AG04450 (cell line): Measurements from ENCODE around the gene TMEM250. TPM values are rescaled to one million over a fixed set of nuclear protein-coding genes. Genes with fewer than 3 reads are reported as not detected.

Source experiments
- CTCF ChIA-PET: fragments of 300-600, 350-600 bp; formaldehyde crosslinking; extraction: SDS; loops from one replicate; lab custom pipeline; 2022; ENCODE audit warnings: antibody characterized with exemption, inconsistent platforms; lab: Charles Lee
- POLR2A ChIA-PET: fragments of 350-600 bp; formaldehyde crosslinking; extraction: SDS; loops from one replicate; lab custom pipeline; 2021; ENCODE audit warnings: antibody characterized with exemption, inconsistent platforms; lab: Yijun Ruan, JAX
- DNase-seq: peaks from one replicate; pipeline ENCODE4 v3.0.0-alpha.2; 2011; ENCODE audit warnings: low read depth, low spot score
- H3K27ac ChIP-seq: one replicate; pipeline ENCODE4 v1.5.1; 2012; ENCODE audit warnings: low read depth, low read length, control low read depth
- H3K27me3 ChIP-seq: one replicate; pipeline ENCODE4 v1.6.0; 2012; ENCODE audit warnings: low read length; ENCODE audit not compliant: control insufficient read depth, insufficient read depth
- H3K4me3 ChIP-seq: 2 replicates; pipeline ENCODE4 v1.5.1; 2011; ENCODE audit warnings: mild to moderate bottlenecking, low read depth, low read length, control low read depth
- H3K9me3 ChIP-seq: 2 replicates; pipeline ENCODE4 v1.5.1; 2012; ENCODE audit warnings: low read length; ENCODE audit not compliant: control insufficient read depth, insufficient read depth
- CTCF ChIP-seq: IDR thresholded peaks from 2 replicates; pipeline ENCODE4 v1.5.1; 2011; ENCODE audit warnings: low read depth, low read length, control low read depth, inconsistent platforms
- polyA plus RNA-seq: library from polyadenylated mRNA; depleted of rRNA; stranded (reverse); fragments of >200 nt; gene quantifications from 2 replicates; pipeline ENCODE4 v1.2.3, GENCODE V29; 2011

Gene TMEM250
- polyA plus RNA-seq, 1 experiment, result 8.8 TPM

GRCh38 chr9:136085815-136086212 lies 32.9 kb downstream of the TMEM250 start:
- H3K27ac ChIP-seq, result no peak overlapping the region
- TF ChIP-seq CTCF, result no peak
- DNase-seq, result no peak
- CTCF ChIA-PET, result interaction anchor here (0.5 kb wide), 1 partner anchor 124 kb away, joined by 3 read pairs; no protein-coding TSS in a partner anchor
- POLR2A ChIA-PET, result no interaction called here
- no peaks in the 10 kb centered on the region for H3K27me3 ChIP-seq
- no peak overlapping the region for H3K4me3 ChIP-seq
- H3K9me3 ChIP-seq, result peaks cover 2% of the 10 kb centered on the region; the same call in 1 of the 2 replicates

GRCh38 chr9:136084063-136084944 lies 34.4 kb downstream of the TMEM250 start:
- Histone ChIP-seq H3K9me3 (peaks cover 4% of the 10 kb centered on the region; the same call in 1 of the 2 replicates), H3K4me3 (no peak overlapping the region), H3K27me3 (no peaks in the 10 kb centered on the region), H3K27ac (no peak overlapping the region)
- ChIA-PET POLR2A (no interaction called here), CTCF (no interaction called here)
- no peak for DNase-seq
- TF ChIP-seq CTCF, result no peak

GRCh38 chr9:136083558-136084062 lies 35.1 kb downstream of the TMEM250 start:
- CTCF ChIA-PET, result no interaction called here

GRCh38 chr9:136082496-136083361 lies 35.9 kb downstream of the TMEM250 start:
- Histone ChIP-seq H3K27me3 (no peaks in the 10 kb centered on the region), H3K9me3 (peaks cover 4% of the 10 kb centered on the region; the same call in 1 of the 2 replicates), H3K27ac (no peak overlapping the region), H3K4me3 (no peak overlapping the region)
- CTCF ChIA-PET, result interaction anchor here (0.6 kb wide), 1 partner anchor 10 kb away, joined by 3 read pairs; no protein-coding TSS in a partner anchor
- DNase-seq, result no peak
- no peak for TF ChIP-seq CTCF
- POLR2A ChIA-PET, result no interaction called here

More at GRCh38 chr9:136083558-136084062, 35.1 kb downstream of the TMEM250 start:
- no peak for TF ChIP-seq CTCF
- Histone ChIP-seq H3K27ac (no peak overlapping the region), H3K9me3 (peaks cover 4% of the 10 kb centered on the region; the same call in 1 of the 2 replicates), H3K27me3 (no peaks in the 10 kb centered on the region), H3K4me3 (no peak overlapping the region)
- DNase-seq, result no peak
- POLR2A ChIA-PET, result no interaction called here
